ENCODE data around the gene FN3KRP. TPM values are rescaled to one million over a fixed set of nuclear protein-coding genes. Genes with fewer than 3 reads are reported as not detected.

Gene FN3KRP
- total and polyA plus RNA-seq, 2 of the 13 experiments (the other 11 are each of a cell fraction or from before 2014, with no cell fraction given): 22.4 to 28.2 TPM

GRCh38 chr17:82740906-82741759 lies 24.6 kb downstream of the FN3KRP start (continued):
- no peak for TF ChIP-seq PHF20 (CRISPR knock-in tag; IDR thresholded peaks at IDR 0.05)
- peak; percentile 42; the same call in 1 of the 2 replicates for TF ChIP-seq SMYD3 (CRISPR knock-in tag; IDR thresholded peaks at IDR 0.05)
- peak; percentile 78 for TF ChIP-seq GATAD1 (CRISPR knock-in tag; IDR thresholded peaks at IDR 0.05)
- TF ChIP-seq ZNF160 (CRISPR knock-in tag; IDR thresholded peaks at IDR 0.05): peak; percentile 79; the same call in 1 of the 2 replicates
- peak; percentile 92 for TF ChIP-seq SMAD3 (CRISPR knock-in tag; IDR thresholded peaks at IDR 0.05)
- peak; percentile 9; the same call in 1 of the 2 replicates for TF ChIP-seq ZNF232 (CRISPR knock-in tag; IDR thresholded peaks at IDR 0.05; ENCODE audit: borderline replicate concordance)
- TF ChIP-seq ZBTB1 (CRISPR knock-in tag; IDR thresholded peaks at IDR 0.05; ENCODE audit: borderline replicate concordance): no peak
- TF ChIP-seq ZNF451 (CRISPR knock-in tag; IDR thresholded peaks at IDR 0.05): 0 out of 2 replicates have a peak, but pooled peaks have one; percentile 41
- TF ChIP-seq KAT2B (IDR thresholded peaks at IDR 0.05; ENCODE audit: borderline replicate concordance, low read depth, low read length): no peak
- peak; percentile 76 for TF ChIP-seq RCOR2 (CRISPR knock-in tag; IDR thresholded peaks at IDR 0.05)
- peak; percentile 86 for TF ChIP-seq HDAC1 (CRISPR knock-in tag; IDR thresholded peaks at IDR 0.05)
- peak; percentile 46 for TF ChIP-seq ZNF501 (CRISPR knock-in tag; IDR thresholded peaks at IDR 0.05)
- no peak for TF ChIP-seq ZNF225 (CRISPR knock-in tag; IDR thresholded peaks at IDR 0.05)
- peak; percentile 98; the same call in 1 of the 2 replicates for TF ChIP-seq MIER3 (CRISPR knock-in tag; IDR thresholded peaks at IDR 0.05; ENCODE audit: borderline replicate concordance)
- peak; percentile 93 for TF ChIP-seq PATZ1 (CRISPR knock-in tag; IDR thresholded peaks at IDR 0.05)
- TF ChIP-seq, protein P1, sequence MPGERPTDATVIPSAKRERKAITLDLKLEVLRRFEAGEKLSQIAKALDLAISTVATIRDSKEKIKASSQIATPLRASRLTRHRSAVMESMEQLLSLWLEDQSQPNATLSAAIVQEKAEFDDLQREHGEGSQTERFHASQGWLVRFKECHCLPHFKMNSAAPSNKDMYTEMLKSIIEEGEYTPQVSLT (CRISPR knock-in tag; IDR thresholded peaks at IDR 0.05; ENCODE audit: borderline replicate concordance, low read depth): no peak
- TF ChIP-seq ZNF839 (CRISPR knock-in tag; IDR thresholded peaks at IDR 0.05; ENCODE audit: borderline replicate concordance): no peak
- TF ChIP-seq GMEB2 (CRISPR knock-in tag; IDR thresholded peaks at IDR 0.05; ENCODE audit: low read depth): no peak
- peak; percentile 83 for TF ChIP-seq ZNF350 (CRISPR knock-in tag; IDR thresholded peaks at IDR 0.05; ENCODE audit: borderline replicate concordance, low read depth)
- peak; percentile 73; the same call in 1 of the 2 replicates for TF ChIP-seq HMGXB3 (CRISPR knock-in tag; IDR thresholded peaks at IDR 0.05; ENCODE audit: borderline replicate concordance)
- TF ChIP-seq, protein P2, sequence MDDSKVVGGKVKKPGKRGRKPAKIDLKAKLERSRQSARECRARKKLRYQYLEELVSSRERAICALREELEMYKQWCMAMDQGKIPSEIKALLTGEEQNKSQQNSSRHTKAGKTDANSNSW (CRISPR knock-in tag; IDR thresholded peaks at IDR 0.05; ENCODE audit: borderline replicate concordance): no peak
